Measurements from ENCODE around the gene COL6A3. TPM values are rescaled to one million over a fixed set of nuclear protein-coding genes. Genes with fewer than 3 reads are reported as not detected.

Gene COL6A3
- polyA plus RNA-seq, 1 of the 3 experiments (the other 2 are of a cell fraction) = 18.5 TPM

DNA sequence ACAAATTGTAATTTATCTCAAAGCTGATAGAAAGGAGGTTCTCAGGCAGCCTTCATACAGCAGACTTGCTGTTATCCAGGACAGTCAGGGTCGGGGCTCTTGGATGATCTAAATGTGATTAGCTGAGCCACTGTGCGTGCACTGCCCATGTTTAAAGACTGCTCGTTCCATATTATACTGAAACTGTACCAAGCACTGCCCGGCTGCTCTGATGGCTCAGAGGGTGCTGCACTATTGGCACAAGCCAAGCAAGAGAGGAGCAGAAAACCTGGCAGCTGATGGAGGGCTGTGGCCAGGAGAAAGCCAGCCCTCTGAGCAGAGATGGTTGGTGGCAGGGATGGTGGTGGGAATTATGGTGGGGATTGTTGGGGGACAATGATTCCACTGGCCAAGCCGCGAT lies 63.4 kb downstream of the COL6A3 start:
- peaks cover 0 to 24% of the 10 kb centered on the region in 2 experiments; a peak in 2 of 4 replicates for H3K4me1 ChIP-seq (ENCODE audit: control insufficient read depth in 1 of 2, insufficient read depth in 2 of 2, low read depth in 1 of 2, low read length in 1 of 2)

DNA sequence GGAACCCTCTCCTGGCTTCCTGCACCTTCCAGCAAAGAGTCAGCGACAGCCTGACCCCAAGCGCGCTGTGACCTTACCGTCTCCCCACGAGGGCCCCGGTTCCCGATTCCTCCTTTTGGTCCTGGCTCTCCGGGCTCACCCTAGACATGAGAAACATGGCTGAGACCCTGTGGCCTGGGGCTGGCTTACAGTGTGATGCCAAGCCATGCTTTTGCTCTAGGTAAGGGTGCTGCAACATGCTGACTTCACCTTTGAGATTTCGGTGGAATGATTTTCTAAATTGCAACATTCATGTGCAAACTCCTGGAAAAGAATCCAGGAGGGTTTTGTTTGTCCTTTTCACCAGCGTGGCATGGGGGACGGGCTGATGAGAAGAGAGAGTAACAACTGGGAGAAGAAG lies 63.9 kb downstream of the COL6A3 start:
- no peak for DNase-seq
- Histone ChIP-seq H3K27me3 (ENCODE audit: insufficient read depth) (no peaks in the 10 kb centered on the region), H4K20me1 (ENCODE audit: insufficient read depth) (no peaks in the 10 kb centered on the region), H3F3A (replicated peaks; ENCODE audit: insufficient read depth) (no peaks in the 10 kb centered on the region), H3K4me2 (no peak overlapping the region), H3K27ac (ENCODE audit: low read depth in 2 of 2, low read length in 1 of 2) (no peak overlapping the region), H3K79me2 (ENCODE audit: insufficient read depth) (no peaks in the 10 kb centered on the region), H3K36me3 (replicated peaks in 1 of 2; ENCODE audit: control insufficient read depth in 1 of 2, insufficient read depth in 2 of 2, low read length in 1 of 2) (peaks cover 0 to 19% of the 10 kb centered on the region in 2 experiments), H3K9me2 (no peaks in the 10 kb centered on the region), H3K4me3 (ENCODE audit: low read depth in 2 of 2, low read length in 1 of 2) (no peak overlapping the region), H3K4me1 (ENCODE audit: control insufficient read depth in 1 of 2, insufficient read depth in 2 of 2, low read depth in 1 of 2, low read length in 1 of 2) (peaks cover 0 to 24% of the 10 kb centered on the region in 2 experiments; a peak in 2 of 4 replicates), H3K9ac (no peak overlapping the region), H3K9me3 (no peaks in the 10 kb centered on the region), H2AFZ (ENCODE audit: low read depth) (no peak overlapping the region)
- POLR2A ChIA-PET = no interaction called here
- CTCF ChIA-PET = interaction anchor here (0.7 kb wide), 1 partner anchor 44 kb away, joined by 3 read pairs; no protein-coding TSS in a partner anchor
- TF ChIP-seq RCOR1 (IDR thresholded peaks at IDR 0.05; ENCODE audit: low read length) = no peak
- TF ChIP-seq, protein P1, sequence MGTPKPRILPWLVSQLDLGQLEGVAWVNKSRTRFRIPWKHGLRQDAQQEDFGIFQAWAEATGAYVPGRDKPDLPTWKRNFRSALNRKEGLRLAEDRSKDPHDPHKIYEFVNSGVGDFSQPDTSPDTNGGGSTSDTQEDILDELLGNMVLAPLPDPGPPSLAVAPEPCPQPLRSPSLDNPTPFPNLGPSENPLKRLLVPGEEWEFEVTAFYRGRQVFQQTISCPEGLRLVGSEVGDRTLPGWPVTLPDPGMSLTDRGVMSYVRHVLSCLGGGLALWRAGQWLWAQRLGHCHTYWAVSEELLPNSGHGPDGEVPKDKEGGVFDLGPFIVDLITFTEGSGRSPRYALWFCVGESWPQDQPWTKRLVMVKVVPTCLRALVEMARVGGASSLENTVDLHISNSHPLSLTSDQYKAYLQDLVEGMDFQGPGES (IDR thresholded peaks at IDR 0.05; ENCODE audit: low read depth, low read length) = no peak
- no peak for TF ChIP-seq EP300 (IDR thresholded peaks at IDR 0.05; ENCODE audit: borderline replicate concordance in 1 of 2, low read depth in 1 of 2, low read length in 1 of 2)
- no peak for TF ChIP-seq RFX5 (IDR thresholded peaks at IDR 0.05; ENCODE audit: low read length)
- no peak for TF ChIP-seq SIN3A (IDR thresholded peaks at IDR 0.05; ENCODE audit: borderline replicate concordance, low read depth, low read length)
- TF ChIP-seq, protein P2, sequence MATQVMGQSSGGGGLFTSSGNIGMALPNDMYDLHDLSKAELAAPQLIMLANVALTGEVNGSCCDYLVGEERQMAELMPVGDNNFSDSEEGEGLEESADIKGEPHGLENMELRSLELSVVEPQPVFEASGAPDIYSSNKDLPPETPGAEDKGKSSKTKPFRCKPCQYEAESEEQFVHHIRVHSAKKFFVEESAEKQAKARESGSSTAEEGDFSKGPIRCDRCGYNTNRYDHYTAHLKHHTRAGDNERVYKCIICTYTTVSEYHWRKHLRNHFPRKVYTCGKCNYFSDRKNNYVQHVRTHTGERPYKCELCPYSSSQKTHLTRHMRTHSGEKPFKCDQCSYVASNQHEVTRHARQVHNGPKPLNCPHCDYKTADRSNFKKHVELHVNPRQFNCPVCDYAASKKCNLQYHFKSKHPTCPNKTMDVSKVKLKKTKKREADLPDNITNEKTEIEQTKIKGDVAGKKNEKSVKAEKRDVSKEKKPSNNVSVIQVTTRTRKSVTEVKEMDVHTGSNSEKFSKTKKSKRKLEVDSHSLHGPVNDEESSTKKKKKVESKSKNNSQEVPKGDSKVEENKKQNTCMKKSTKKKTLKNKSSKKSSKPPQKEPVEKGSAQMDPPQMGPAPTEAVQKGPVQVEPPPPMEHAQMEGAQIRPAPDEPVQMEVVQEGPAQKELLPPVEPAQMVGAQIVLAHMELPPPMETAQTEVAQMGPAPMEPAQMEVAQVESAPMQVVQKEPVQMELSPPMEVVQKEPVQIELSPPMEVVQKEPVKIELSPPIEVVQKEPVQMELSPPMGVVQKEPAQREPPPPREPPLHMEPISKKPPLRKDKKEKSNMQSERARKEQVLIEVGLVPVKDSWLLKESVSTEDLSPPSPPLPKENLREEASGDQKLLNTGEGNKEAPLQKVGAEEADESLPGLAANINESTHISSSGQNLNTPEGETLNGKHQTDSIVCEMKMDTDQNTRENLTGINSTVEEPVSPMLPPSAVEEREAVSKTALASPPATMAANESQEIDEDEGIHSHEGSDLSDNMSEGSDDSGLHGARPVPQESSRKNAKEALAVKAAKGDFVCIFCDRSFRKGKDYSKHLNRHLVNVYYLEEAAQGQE (IDR thresholded peaks at IDR 0.05; ENCODE audit: low read depth, low read length) = no peak
- no peak for TF ChIP-seq ELF1 (IDR thresholded peaks at IDR 0.05)
- TF ChIP-seq, protein P3, sequence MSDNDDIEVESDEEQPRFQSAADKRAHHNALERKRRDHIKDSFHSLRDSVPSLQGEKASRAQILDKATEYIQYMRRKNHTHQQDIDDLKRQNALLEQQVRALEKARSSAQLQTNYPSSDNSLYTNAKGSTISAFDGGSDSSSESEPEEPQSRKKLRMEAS (IDR thresholded peaks at IDR 0.05; ENCODE audit: low read depth) = no peak
- no peak for TF ChIP-seq NRF1 (IDR thresholded peaks at IDR 0.05; ENCODE audit: low read depth, low read length)
- no peak for TF ChIP-seq RAD21 (IDR thresholded peaks at IDR 0.05; ENCODE audit: low read length)
- no peak for TF ChIP-seq FOXM1 (IDR thresholded peaks at IDR 0.05; ENCODE audit: low read depth)
- no peak for TF ChIP-seq FOSL2 (IDR thresholded peaks at IDR 0.05; ENCODE audit: borderline replicate concordance, low read depth)
- no peak for TF ChIP-seq RXRA (IDR thresholded peaks at IDR 0.05; ENCODE audit: borderline replicate concordance, low read depth)
- WGBS (ENCODE audit: low lambda C conversion rate) = 89% methylated on average over 11 of the region's 11 CpGs

More for the DNA sequence above, 63.4 kb downstream of the COL6A3 start:
- 70% methylated on average over 6 of the region's 6 CpGs for WGBS (ENCODE audit: low lambda C conversion rate)
- DNase-seq = no peak
- no peak overlapping the region; a peak in 1 of 4 replicates for H3K27ac ChIP-seq (ENCODE audit: low read depth in 2 of 2, low read length in 1 of 2)
- no peak overlapping the region for H3K4me3 ChIP-seq (ENCODE audit: low read depth in 2 of 2, low read length in 1 of 2)
- no peaks in the 10 kb centered on the region for H3K9me2 ChIP-seq
- no peaks in the 10 kb centered on the region for H4K20me1 ChIP-seq (ENCODE audit: insufficient read depth)
- ChIA-PET CTCF (interaction anchor here (1.4 to 1.5 kb wide), 2 partner anchors 59 to 125 kb away, joined by 4 to 5 read pairs; no protein-coding TSS in a partner anchor), POLR2A (no interaction called here)
- no peak overlapping the region for H3K4me2 ChIP-seq
- H2AFZ ChIP-seq (ENCODE audit: low read depth) = no peak overlapping the region
- H3K27me3 ChIP-seq (ENCODE audit: insufficient read depth) = no peaks in the 10 kb centered on the region
- no peak for TF ChIP-seq SMC3 (IDR thresholded peaks at IDR 0.05; ENCODE audit: low read depth, low read length)
- TF ChIP-seq, protein P4, sequence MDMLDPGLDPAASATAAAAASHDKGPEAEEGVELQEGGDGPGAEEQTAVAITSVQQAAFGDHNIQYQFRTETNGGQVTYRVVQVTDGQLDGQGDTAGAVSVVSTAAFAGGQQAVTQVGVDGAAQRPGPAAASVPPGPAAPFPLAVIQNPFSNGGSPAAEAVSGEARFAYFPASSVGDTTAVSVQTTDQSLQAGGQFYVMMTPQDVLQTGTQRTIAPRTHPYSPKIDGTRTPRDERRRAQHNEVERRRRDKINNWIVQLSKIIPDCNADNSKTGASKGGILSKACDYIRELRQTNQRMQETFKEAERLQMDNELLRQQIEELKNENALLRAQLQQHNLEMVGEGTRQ (IDR thresholded peaks at IDR 0.05; ENCODE audit: borderline replicate concordance, low read depth, low read length) = no peak
- TF ChIP-seq, protein P3 (IDR thresholded peaks at IDR 0.05; ENCODE audit: low read depth) = no peak
- TF ChIP-seq, protein P5, sequence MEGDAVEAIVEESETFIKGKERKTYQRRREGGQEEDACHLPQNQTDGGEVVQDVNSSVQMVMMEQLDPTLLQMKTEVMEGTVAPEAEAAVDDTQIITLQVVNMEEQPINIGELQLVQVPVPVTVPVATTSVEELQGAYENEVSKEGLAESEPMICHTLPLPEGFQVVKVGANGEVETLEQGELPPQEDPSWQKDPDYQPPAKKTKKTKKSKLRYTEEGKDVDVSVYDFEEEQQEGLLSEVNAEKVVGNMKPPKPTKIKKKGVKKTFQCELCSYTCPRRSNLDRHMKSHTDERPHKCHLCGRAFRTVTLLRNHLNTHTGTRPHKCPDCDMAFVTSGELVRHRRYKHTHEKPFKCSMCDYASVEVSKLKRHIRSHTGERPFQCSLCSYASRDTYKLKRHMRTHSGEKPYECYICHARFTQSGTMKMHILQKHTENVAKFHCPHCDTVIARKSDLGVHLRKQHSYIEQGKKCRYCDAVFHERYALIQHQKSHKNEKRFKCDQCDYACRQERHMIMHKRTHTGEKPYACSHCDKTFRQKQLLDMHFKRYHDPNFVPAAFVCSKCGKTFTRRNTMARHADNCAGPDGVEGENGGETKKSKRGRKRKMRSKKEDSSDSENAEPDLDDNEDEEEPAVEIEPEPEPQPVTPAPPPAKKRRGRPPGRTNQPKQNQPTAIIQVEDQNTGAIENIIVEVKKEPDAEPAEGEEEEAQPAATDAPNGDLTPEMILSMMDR (IDR thresholded peaks at IDR 0.05) = no peak
- no peaks in the 10 kb centered on the region for H3F3A ChIP-seq (replicated peaks; ENCODE audit: insufficient read depth)
- H3K79me2 ChIP-seq (ENCODE audit: insufficient read depth) = no peaks in the 10 kb centered on the region
- no peak overlapping the region for H3K9ac ChIP-seq
- no peaks in the 10 kb centered on the region for H3K9me3 ChIP-seq
- H3K36me3 ChIP-seq (replicated peaks in 1 of 2; ENCODE audit: control insufficient read depth in 1 of 2, insufficient read depth in 2 of 2, low read length in 1 of 2) = peaks cover 0 to 19% of the 10 kb centered on the region in 2 experiments

Data from SK-N-SH (cell line).